Gastroesophageal sphincter (tissue), 4 donors: ENCODE data around the gene SPAG17. TPM values are rescaled to one million over a fixed set of nuclear protein-coding genes. Genes with fewer than 3 reads are reported as not detected.
A peak's percentile ranks its signal among the peaks of the same experiment; 100 is the strongest.

Experiments
- ATAC-seq: fragments of 150-250 bp; one replicate; pipeline ENCODE4 v1.9.1; 2016; ENCODE audit warnings: mild to moderate bottlenecking, moderate library complexity
- H3K27ac ChIP-seq, 4 donors: fragments of 200-600 bp; sonication (generic) in 3 of 4; 1 replicate in 3 of 4; 2 replicates in 1 of 4; pipeline ENCODE4 v1.5.1; 2016 to 2019
- H3K27me3 ChIP-seq: fragments of 200-600 bp; sonication (generic); one replicate; pipeline ENCODE4 v1.5.1; 2019
- H3K36me3 ChIP-seq, 2 donors: fragments of 200-600 bp; sonication (generic); one replicate each; pipeline ENCODE4 v1.5.1; 2019; ENCODE audit warnings: control low read depth in 1 of 2
- H3K4me1 ChIP-seq, 3 donors: fragments of 200-600 bp; sonication (generic); 1 replicate in 2 of 3; 2 replicates in 1 of 3; pipeline ENCODE4 v1.5.1; 2016 to 2019; ENCODE audit warnings: control low read depth in 2 of 3
- H3K4me3 ChIP-seq, 2 donors: fragments of 200-600 bp; sonication (generic); one replicate each; pipeline ENCODE4 v1.5.1; 2019; ENCODE audit warnings: mild to moderate bottlenecking in 1 of 2, moderate library complexity in 1 of 2
- H3K9me3 ChIP-seq, 3 donors: fragments of 200-600 bp; sonication (generic); one replicate each; pipeline ENCODE4 v1.5.1; 2017 to 2019; ENCODE audit warnings: control low read depth in 2 of 3
- CTCF ChIP-seq, 4 experiments: fragments of 200-600 bp in 2 of 4; fragments of 450-650 bp in 2 of 4; sonication (generic) in 1 of 4; IDR thresholded peaks; one replicate each; pipeline ENCODE4 v1.5.1; 2017 to 2019; ENCODE audit warnings: antibody characterized with exemption in 4 of 4, mild to moderate bottlenecking in 2 of 4, moderate library complexity in 2 of 4
- EP300 ChIP-seq: sonication (generic); formaldehyde crosslinking; IDR thresholded peaks from one replicate; pipeline ENCODE4 v1.6.1; 2017; ENCODE audit warnings: antibody characterized with exemption, mild to moderate bottlenecking
- POLR2A ChIP-seq, 2 donors: fragments of 450-650 bp; IDR thresholded peaks; one replicate each; pipeline ENCODE4 v1.6.1; 2017; ENCODE audit warnings: antibody characterized with exemption in 2 of 2, mild to moderate bottlenecking in 2 of 2, moderate library complexity in 1 of 2
- POLR2AphosphoS5 ChIP-seq: sonication (generic); formaldehyde crosslinking; IDR thresholded peaks from one replicate; pipeline ENCODE4 v1.6.1; 2017; ENCODE audit warnings: antibody characterized with exemption
- WGBS, 2 donors: methylation state at CpG; one replicate each; pipeline ENCODE4 v1.1.5; 2018; ENCODE audit warnings: low coverage in 1 of 2; 5-methylcytosine and 5-hydroxymethylcytosine counted together
- total RNA-seq, 4 donors: library from RNA; depleted of rRNA; stranded (reverse); fragments of >200 nt; gene quantifications; one replicate each; pipeline ENCODE4 v1.1.0, GENCODE V29; 2016

Gene SPAG17
- total RNA-seq, 4 donors from 2014 or later, result 0.13 to 2.2 (median 0.42) TPM

GRCh38 chr1:118116909-118117308 is 68.1 kb downstream of the SPAG17 start:
- WGBS, 2 donors, result 48 to 69% methylated on average over 3 to 4 of the region's 4 CpGs
- Histone ChIP-seq H3K36me3 (no peaks in the 10 kb centered on the region), H3K27me3 (no peaks in the 10 kb centered on the region), H3K27ac (no peak overlapping the region), H3K4me1 (peaks cover 0 to 21% (median 3%) of the 10 kb centered on the region in 3 donors), H3K9me3 (no peaks in the 10 kb centered on the region), H3K4me3 (no peak overlapping the region)
- TF ChIP-seq EP300 (no peak), POLR2A (IDR thresholded peaks at IDR 0.05) (no peak), POLR2AphosphoS5 (no peak), CTCF (IDR thresholded peaks at IDR 0.05) (no peak)
- no peak for ATAC-seq

GRCh38 chr1:118116401-118116800 is 68.6 kb downstream of the SPAG17 start:
- Histone ChIP-seq H3K36me3 (no peaks in the 10 kb centered on the region), H3K27ac (peak overlapping the region in 1 of 4 donors; percentile 16), H3K9me3 (no peaks in the 10 kb centered on the region), H3K4me1 (peaks cover 0 to 24% (median 3%) of the 10 kb centered on the region in 3 donors), H3K4me3 (no peak overlapping the region), H3K27me3 (no peaks in the 10 kb centered on the region)
- no peak for TF ChIP-seq EP300
- peak; percentile 52 for ATAC-seq
- WGBS, 2 donors, result 56 to 94% methylated on average over 2 to 3 of the region's 5 CpGs

- H3K27me3 ChIP-seq, result no peaks in the 10 kb centered on the region
- H3K36me3 ChIP-seq, result no peaks in the 10 kb centered on the region
- H3K9me3 ChIP-seq, result no peaks in the 10 kb centered on the region
- H3K4me3 ChIP-seq, result no peak overlapping the region
- WGBS, 2 donors, result 45 to 54% methylated on average over 6 of the region's 6 CpGs
- no peak for ATAC-seq
- TF ChIP-seq EP300, result no peak
- no peak for TF ChIP-seq POLR2AphosphoS5
- TF ChIP-seq CTCF (IDR thresholded peaks at IDR 0.05), result no peak
- TF ChIP-seq POLR2A (IDR thresholded peaks at IDR 0.05), result no peak
- H3K4me1 ChIP-seq, result peaks cover 0 to 31% (median 3%) of the 10 kb centered on the region in 3 donors
- H3K27ac ChIP-seq, result peak overlapping the region in 1 of 4 donors; percentile 16
Observed at GRCh38 chr1:118115567-118116295, 69.3 kb downstream of the SPAG17 start.

- WGBS, 2 donors, result 25 to 46% methylated on average over 1 of the region's 1 CpG
- Histone ChIP-seq H3K27ac (no peak overlapping the region), H3K27me3 (no peaks in the 10 kb centered on the region), H3K9me3 (no peaks in the 10 kb centered on the region), H3K4me3 (no peak overlapping the region), H3K4me1 (peaks cover 0 to 26% (median 0%) of the 10 kb centered on the region in 3 donors), H3K36me3 (no peaks in the 10 kb centered on the region)
- ATAC-seq, result peak; percentile 52
- TF ChIP-seq EP300 (no peak), POLR2A (IDR thresholded peaks at IDR 0.05) (no peak), CTCF (IDR thresholded peaks at IDR 0.05) (no peak), POLR2AphosphoS5 (no peak)
Observed at GRCh38 chr1:118113261-118113660, 71.8 kb downstream of the SPAG17 start.

GRCh38 chr1:118110580-118110979 is 74.4 kb downstream of the SPAG17 start:
- ATAC-seq, result no peak
- Histone ChIP-seq H3K27me3 (no peaks in the 10 kb centered on the region), H3K36me3 (no peaks in the 10 kb centered on the region), H3K9me3 (no peaks in the 10 kb centered on the region), H3K4me3 (no peak overlapping the region), H3K4me1 (peaks cover 0 to 10% (median 0%) of the 10 kb centered on the region in 3 donors), H3K27ac (no peak overlapping the region)
- TF ChIP-seq POLR2AphosphoS5, result no peak
- no peak for TF ChIP-seq EP300
- no peak for TF ChIP-seq POLR2A (IDR thresholded peaks at IDR 0.05)
- TF ChIP-seq CTCF (IDR thresholded peaks at IDR 0.05), result no peak
